K562 (cell line): ENCODE measurements around the gene GUK1. TPM values are rescaled to one million over a fixed set of nuclear protein-coding genes. Genes with fewer than 3 reads are reported as not detected.

Source experiments
- CREBBP ChIP-seq: IDR thresholded peaks from one replicate; pipeline ENCODE4 v1.6.1; 2012; ENCODE audit warnings: low read depth, mild to moderate bottlenecking, control low read depth, inconsistent platforms, low read length
- EP300 ChIP-seq: IDR thresholded peaks from 2 replicates; pipeline ENCODE4 v1.6.1; 2012; ENCODE audit warnings: low read length, improper control_type of control experiment
- HCFC1 ChIP-seq: IDR thresholded peaks from 2 replicates; pipeline ENCODE4 v1.6.1; 2012; ENCODE audit warnings: low read depth, low read length, improper control_type of control experiment
- RBM17 ChIP-seq: fragments of 200-400 bp; formaldehyde crosslinking; IDR thresholded peaks from 2 replicates; pipeline ENCODE4 v1.6.1; 2017; ENCODE audit warnings: low read depth, mild to moderate bottlenecking, low read length, borderline replicate concordance
- ZNF143 ChIP-seq: sonication (generic); formaldehyde crosslinking; IDR thresholded peaks from 2 replicates; pipeline ENCODE4 v1.9.0; 2022; ENCODE audit warnings: mild to moderate bottlenecking, missing genetic modification reagents
- ZNF696 ChIP-seq: fragments of 250-450 bp; sonication (Bioruptor Pico); conservative IDR thresholded peaks from 2 replicates; pipeline ENCODE4 v1.4.0; 2020; ENCODE audit warnings: mild to moderate bottlenecking, moderate library complexity
- polyA plus RNA-seq, 8 experiments: library from polyadenylated mRNA; depleted of rRNA in 4 of 8; stranded (reverse) in 5 of 8; unstranded in 3 of 8; fragments of >200 nt; fragmentation: Nextera tagmentation in 2 of 8; fragmentation: Illumina TruSeq in 1 of 8; extraction: Ambion mirVana in 2 of 8; extraction: Trizol in 1 of 8; gene quantifications; 2 replicates each; pipeline versions ENCODE4 v1.2.1 to v1.2.3, GENCODE V29; 2011 to 2014; ENCODE audit warnings: inconsistent platforms in 1 of 8, missing spikeins in 1 of 8
- total RNA-seq, 7 experiments: library from RNA; depleted of rRNA in 6 of 7; stranded (reverse); fragments of >200 nt in 6 of 7; fragmentation: Illumina TruSeq in 2 of 7; extraction: Trizol in 2 of 7; gene quantifications; 2 replicates each; pipeline versions ENCODE4 v1.2.1 to v1.2.3, GENCODE V29; 2011 to 2021; ENCODE audit warnings: low replicate concordance in 1 of 7
- TF ChIP-seq, protein P1 (sequence below): fragments of 250-450 bp; sonication (Bioruptor Pico); IDR thresholded peaks from 2 replicates; pipeline ENCODE4 v1.8.0; 2021; ENCODE audit warnings: borderline replicate concordance, mild to moderate bottlenecking, moderate library complexity; ENCODE audit not compliant: poor library complexity, severe bottlenecking
- TF ChIP-seq, protein P2 (sequence below), 2 experiments: IDR thresholded peaks in 1 of 2; conservative IDR thresholded peaks in 1 of 2; 2 replicates each; pipeline ENCODE4 v1.6.1; 2016; ENCODE audit warnings: low read depth in 2 of 2, mild to moderate bottlenecking in 1 of 2, missing compliant biosample characterization in 1 of 2, missing genetic modification characterization in 1 of 2, moderate library complexity in 1 of 2
- TF ChIP-seq, protein P3 (sequence below): fragments of 450-650 bp; IDR thresholded peaks from 2 replicates; pipeline ENCODE4 v1.6.1; 2018; ENCODE audit warnings: mild to moderate bottlenecking, low read depth; ENCODE audit not compliant: partially characterized antibody
- TF ChIP-seq, protein P4 (sequence below): fragments of 250-450 bp; sonication (Bioruptor Pico); IDR thresholded peaks from 2 replicates; pipeline ENCODE4 v1.4.0; 2020; ENCODE audit warnings: mild to moderate bottlenecking, moderate library complexity

The GUK1 gene
- total and polyA plus RNA-seq, 9 of the 15 experiments (the other 6 are each of a cell fraction or from before 2014, with no cell fraction given), result 7.0 to 331 (median 132) TPM

DNA sequence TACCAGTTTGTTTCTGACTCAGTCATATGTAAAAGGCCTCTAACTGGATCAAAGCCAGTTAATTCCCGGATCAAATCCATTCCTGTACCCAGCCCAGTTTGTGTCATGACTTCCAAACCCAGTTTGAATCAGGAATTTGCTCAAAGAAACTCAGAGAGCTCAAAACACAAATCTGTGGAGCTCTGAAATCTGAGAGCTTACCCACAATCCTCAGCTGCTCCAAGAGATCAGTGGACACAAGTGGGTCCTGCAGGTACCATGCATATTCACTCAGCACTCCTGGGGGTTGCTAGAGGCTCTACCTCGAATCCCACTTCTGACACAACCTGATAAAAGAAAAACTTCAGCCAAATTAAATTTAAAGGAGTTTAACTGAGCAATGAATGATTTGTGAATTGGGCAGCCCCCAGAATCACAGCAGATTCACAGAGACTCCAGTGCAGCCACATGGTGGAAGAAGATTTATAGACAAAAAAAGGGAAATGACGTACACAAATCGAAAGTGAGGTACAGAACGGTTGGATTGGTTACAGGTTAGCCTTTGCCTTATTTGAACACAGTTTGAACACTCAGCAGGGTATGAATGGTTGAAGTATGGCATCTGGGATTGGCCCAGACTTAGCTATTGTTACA lies 19.1 kb upstream of the GUK1 start (continued):
- TF ChIP-seq, protein P1, sequence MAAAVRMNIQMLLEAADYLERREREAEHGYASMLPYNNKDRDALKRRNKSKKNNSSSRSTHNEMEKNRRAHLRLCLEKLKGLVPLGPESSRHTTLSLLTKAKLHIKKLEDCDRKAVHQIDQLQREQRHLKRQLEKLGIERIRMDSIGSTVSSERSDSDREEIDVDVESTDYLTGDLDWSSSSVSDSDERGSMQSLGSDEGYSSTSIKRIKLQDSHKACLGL (CRISPR knock-in tag), result no peak
- TF ChIP-seq CREBBP (no peak), EP300 (no peak), ZNF143 (CRISPR knock-in tag) (peak; percentile 49; the same call in 1 of the 2 replicates), ZNF696 (no peak), RBM17 (no peak), HCFC1 (no peak)
- TF ChIP-seq, protein P2, sequence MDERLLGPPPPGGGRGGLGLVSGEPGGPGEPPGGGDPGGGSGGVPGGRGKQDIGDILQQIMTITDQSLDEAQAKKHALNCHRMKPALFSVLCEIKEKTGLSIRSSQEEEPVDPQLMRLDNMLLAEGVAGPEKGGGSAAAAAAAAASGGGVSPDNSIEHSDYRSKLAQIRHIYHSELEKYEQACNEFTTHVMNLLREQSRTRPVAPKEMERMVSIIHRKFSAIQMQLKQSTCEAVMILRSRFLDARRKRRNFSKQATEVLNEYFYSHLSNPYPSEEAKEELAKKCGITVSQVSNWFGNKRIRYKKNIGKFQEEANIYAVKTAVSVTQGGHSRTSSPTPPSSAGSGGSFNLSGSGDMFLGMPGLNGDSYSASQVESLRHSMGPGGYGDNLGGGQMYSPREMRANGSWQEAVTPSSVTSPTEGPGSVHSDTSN (CRISPR knock-in tag; IDR thresholded peaks at IDR 0.05; ENCODE audit: low read depth), result no peak
- TF ChIP-seq, protein P2 (tag; conservative IDR thresholded peaks at IDR 0.05; ENCODE audit: low read depth), result peak; percentile 52
- TF ChIP-seq, protein P3, sequence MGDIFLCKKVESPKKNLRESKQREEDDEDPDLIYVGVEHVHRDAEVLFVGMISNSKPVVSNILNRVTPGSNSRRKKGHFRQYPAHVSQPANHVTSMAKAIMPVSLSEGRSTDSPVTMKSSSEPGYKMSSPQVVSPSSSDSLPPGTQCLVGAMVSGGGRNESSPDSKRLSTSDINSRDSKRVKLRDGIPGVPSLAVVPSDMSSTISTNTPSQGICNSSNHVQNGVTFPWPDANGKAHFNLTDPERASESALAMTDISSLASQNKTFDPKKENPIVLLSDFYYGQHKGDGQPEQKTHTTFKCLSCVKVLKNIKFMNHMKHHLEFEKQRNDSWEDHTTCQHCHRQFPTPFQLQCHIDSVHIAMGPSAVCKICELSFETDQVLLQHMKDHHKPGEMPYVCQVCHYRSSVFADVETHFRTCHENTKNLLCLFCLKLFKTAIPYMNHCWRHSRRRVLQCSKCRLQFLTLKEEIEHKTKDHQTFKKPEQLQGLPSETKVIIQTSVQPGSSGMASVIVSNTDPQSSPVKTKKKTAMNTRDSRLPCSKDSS, result no peak
- TF ChIP-seq, protein P4, sequence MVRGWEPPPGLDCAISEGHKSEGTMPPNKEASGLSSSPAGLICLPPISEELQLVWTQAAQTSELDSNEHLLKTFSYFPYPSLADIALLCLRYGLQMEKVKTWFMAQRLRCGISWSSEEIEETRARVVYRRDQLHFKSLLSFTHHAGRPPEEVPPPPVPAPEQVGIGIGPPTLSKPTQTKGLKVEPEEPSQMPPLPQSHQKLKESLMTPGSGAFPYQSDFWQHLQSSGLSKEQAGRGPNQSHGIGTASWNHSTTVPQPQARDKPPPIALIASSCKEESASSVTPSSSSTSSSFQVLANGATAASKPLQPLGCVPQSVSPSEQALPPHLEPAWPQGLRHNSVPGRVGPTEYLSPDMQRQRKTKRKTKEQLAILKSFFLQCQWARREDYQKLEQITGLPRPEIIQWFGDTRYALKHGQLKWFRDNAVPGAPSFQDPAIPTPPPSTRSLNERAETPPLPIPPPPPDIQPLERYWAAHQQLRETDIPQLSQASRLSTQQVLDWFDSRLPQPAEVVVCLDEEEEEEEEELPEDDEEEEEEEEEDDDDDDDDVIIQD (CRISPR knock-in tag), result no peak
